B cell (primary cell): ENCODE data around the gene WDR5B. TPM values are rescaled to one million over a fixed set of nuclear protein-coding genes. Genes with fewer than 3 reads are reported as not detected.
A peak's percentile ranks its signal among the peaks of the same experiment; 100 is the strongest.

Experiments
- ATAC-seq: fragments of 200-7000 bp; cut with Tn5 transposase; one replicate; pipeline ENCODE4 v1.10.0; 2021; ENCODE audit warnings: low read depth, mild to moderate bottlenecking, moderate number of reproducible peaks, moderate library complexity
- CTCF ChIA-PET: fragments of 350-600 bp; sonication (Branson Sonifier 250); formaldehyde crosslinking; loops from one replicate; lab custom pipeline; 2021; ENCODE audit warnings: antibody characterized with exemption, inconsistent platforms; lab: Charles Lee
- POLR2A ChIA-PET: fragments of 350-600 bp; sonication (Branson Sonifier 250); formaldehyde crosslinking; loops from one replicate; lab custom pipeline; 2021; ENCODE audit warnings: antibody characterized with exemption; lab: Charles Lee
- DNase-seq: peaks from one replicate; pipeline ENCODE4 v3.0.0; 2013
- H2AFZ ChIP-seq: 2 replicates; pipeline ENCODE4 v1.6.1; 2012; ENCODE audit warnings: mild to moderate bottlenecking, low read depth, low read length; ENCODE audit not compliant: insufficient read depth, poor library complexity, severe bottlenecking
- H3K27ac ChIP-seq, 2 donors: 1 replicate in 1 of 2; 2 replicates in 1 of 2; pipeline ENCODE4 v1.5.1; 2012 to 2013; ENCODE audit warnings: low read length in 2 of 2, mild to moderate bottlenecking in 2 of 2, moderate library complexity in 1 of 2
- H3K27me3 ChIP-seq, 4 experiments: fragments of 200-600 bp in 1 of 4; sonication (generic) in 1 of 4; replicated peaks in 1 of 4; 1 replicate in 2 of 4; 2 replicates in 2 of 4; pipeline versions ENCODE4 v1.6.1 to v1.7.0; 2013 to 2016; ENCODE audit warnings: low read length in 3 of 4, mild to moderate bottlenecking in 2 of 4, mixed read lengths in 1 of 4, moderate library complexity in 1 of 4; ENCODE audit not compliant: insufficient read depth in 4 of 4, control insufficient read depth in 3 of 4; ENCODE audit errors: control extremely low read depth in 1 of 4
- H3K36me3 ChIP-seq, 2 experiments: replicated peaks in 1 of 2; 1 replicate in 1 of 2; 2 replicates in 1 of 2; pipeline versions ENCODE4 v1.6.1 to v1.7.1; 2013; ENCODE audit warnings: low read length in 1 of 2; ENCODE audit not compliant: insufficient read depth in 2 of 2, control insufficient read depth in 1 of 2; ENCODE audit errors: control extremely low read depth in 1 of 2, extremely low read depth in 1 of 2
- H3K4me1 ChIP-seq, 2 donors: fragments of 200-600 bp in 1 of 2; sonication (generic) in 1 of 2; 1 replicate in 1 of 2; 2 replicates in 1 of 2; pipeline versions ENCODE4 v1.5.1 to v1.6.1; 2013 to 2017; ENCODE audit warnings: low read length in 2 of 2; ENCODE audit not compliant: control insufficient read depth in 2 of 2, insufficient read depth in 2 of 2
- H3K4me2 ChIP-seq: replicated peaks from 2 replicates; pipeline ENCODE3; 2012; ENCODE audit warnings: mild to moderate bottlenecking, low read depth, low read length; ENCODE audit not compliant: poor library complexity, severe bottlenecking
- H3K4me3 ChIP-seq, 5 experiments: fragments of 200-600 bp in 1 of 5; sonication (generic) in 1 of 5; 1 replicate in 3 of 5; 2 replicates in 2 of 5; pipeline versions ENCODE4 v1.5.1 to v1.7.0; 2011 to 2016; ENCODE audit warnings: low read length in 4 of 5, mild to moderate bottlenecking in 4 of 5, low read depth in 2 of 5, control low read depth in 1 of 5, moderate library complexity in 1 of 5; ENCODE audit not compliant: insufficient read depth in 1 of 5; ENCODE audit errors: control extremely low read depth in 1 of 5, extremely low read depth in 1 of 5
- H3K79me2 ChIP-seq: fragments of 200-600 bp; sonication (generic); one replicate; pipeline ENCODE4 v1.6.0; 2016; ENCODE audit warnings: low read length; ENCODE audit not compliant: control insufficient read depth, insufficient read depth
- H3K9ac ChIP-seq: fragments of 200-600 bp; sonication (generic); 2 replicates; pipeline ENCODE4 v1.6.1; 2017; ENCODE audit warnings: mild to moderate bottlenecking, low read length, moderate library complexity
- H3K9me3 ChIP-seq, 3 donors: one replicate each; pipeline versions ENCODE4 v1.6.1 to v1.7.1; 2013; ENCODE audit warnings: low read length in 2 of 3; ENCODE audit not compliant: control insufficient read depth in 2 of 3, insufficient read depth in 1 of 3; ENCODE audit errors: control extremely low read depth in 1 of 3
- H4K20me1 ChIP-seq: 2 replicates; pipeline ENCODE4 v1.6.0; 2012; ENCODE audit warnings: mild to moderate bottlenecking, low read length; ENCODE audit not compliant: insufficient read depth, control insufficient read depth, poor library complexity, severe bottlenecking
- H3K27ac Mint-ChIP-seq: one replicate; pipeline ENCODE4 v1.8.0; 2021; ENCODE audit warnings: mixed read lengths
- H3K27me3 Mint-ChIP-seq: one replicate; pipeline ENCODE4 v1.8.0; 2021; ENCODE audit warnings: mixed read lengths
- H3K4me1 Mint-ChIP-seq: one replicate; pipeline ENCODE4 v1.8.0; 2021; ENCODE audit warnings: mixed read lengths
- H3K4me3 Mint-ChIP-seq: one replicate; pipeline ENCODE4 v1.8.0; 2021; ENCODE audit warnings: mixed read lengths
- H3K9me3 Mint-ChIP-seq: one replicate; pipeline ENCODE4 v1.8.0; 2022; ENCODE audit warnings: mixed read lengths; ENCODE audit not compliant: insufficient read depth
- EZH2 ChIP-seq: IDR thresholded peaks from 2 replicates; pipeline ENCODE4 v1.6.1; 2012; ENCODE audit warnings: borderline replicate concordance, low read depth, mild to moderate bottlenecking, moderate library complexity, low read length; ENCODE audit not compliant: insufficient read depth, poor library complexity, severe bottlenecking
- WGBS: methylation state at CpG from one replicate; pipeline ENCODE4 v1.1.5; 2013; ENCODE audit warnings: missing lambda C conversion rate; ENCODE audit not compliant: insufficient coverage; 5-methylcytosine and 5-hydroxymethylcytosine counted together
- intact Hi-C: fragments of 100-400 bp; cut with micrococcal nuclease; formaldehyde crosslinking; loops from one replicate; pipeline ENCODE4 v1.10.0; 2022
- polyA plus RNA-seq: library from polyadenylated mRNA; depleted of rRNA; stranded (reverse); fragments of >200 nt; gene quantifications from 2 replicates; pipeline ENCODE4 v1.2.3, GENCODE V29; 2012
- total RNA-seq, 2 donors: library from RNA; stranded (reverse); fragments of 120-200 nt in 1 of 2; gene quantifications; 1 replicate in 1 of 2; 2 replicates in 1 of 2; pipeline versions ENCODE4 v1.2.3 to v1.2.4, GENCODE V29; 2013 to 2022
- TF ChIP-seq, protein P1 (sequence below): fragments of 200-600 bp; IDR thresholded peaks from one replicate; pipeline ENCODE4 v1.8.0; 2022; ENCODE audit warnings: antibody characterized with exemption, mild to moderate bottlenecking

WDR5B gene
- total and polyA plus RNA-seq, 2 donors (not counting 1 experiment from before 2014, with no cell fraction given) = 3.5 to 11.6 TPM

DNA sequence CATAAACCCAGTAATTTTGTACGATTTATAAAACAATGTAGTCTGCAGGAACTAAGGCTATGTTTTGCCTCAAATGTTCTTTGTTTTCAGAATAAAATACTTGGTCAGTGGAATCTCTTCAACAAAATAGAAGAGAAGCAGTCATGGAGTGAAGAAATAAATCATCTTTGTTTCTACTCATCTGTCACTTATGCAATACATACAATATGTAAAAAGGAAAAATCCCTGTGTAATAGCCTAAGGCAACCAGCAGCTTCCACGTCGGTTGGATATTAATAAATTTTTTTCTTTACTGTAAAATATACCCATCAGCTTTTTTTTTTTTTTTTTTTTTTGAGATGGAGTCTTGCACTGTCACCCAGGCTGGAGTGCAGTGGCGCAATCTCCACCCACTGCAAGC is 5.2 kb upstream of the WDR5B start:
- H3K27me3 ChIP-seq = no peaks in the 10 kb centered on the region
- ChIA-PET CTCF (no interaction called here), POLR2A (no interaction called here)
- DNase-seq (no peak), ATAC-seq (no peak)
- H3K9me3 ChIP-seq = no peaks in the 10 kb centered on the region
- peaks cover 7 to 28% of the 10 kb centered on the region in 2 experiments for H3K36me3 ChIP-seq
- H2AFZ ChIP-seq = no peak overlapping the region
- Mint-ChIP-seq H3K9me3 (no peaks in the 10 kb centered on the region), H3K4me1 (peaks cover 23% of the 10 kb centered on the region), H3K27me3 (no peaks in the 10 kb centered on the region), H3K4me3 (no peak overlapping the region), H3K27ac (no peak overlapping the region)
- 100% methylated on average over 1 of the region's 4 CpGs for whole genome bisulfite sequencing
- peaks cover 35% of the 10 kb centered on the region for H3K79me2 ChIP-seq
- no peaks in the 10 kb centered on the region for H4K20me1 ChIP-seq
- peaks cover 8% of the 10 kb centered on the region in 2 donors for H3K4me1 ChIP-seq
- H3K27ac ChIP-seq = no peak overlapping the region
- intact Hi-C loops = no loop called here
- no peak overlapping the region for H3K4me2 ChIP-seq
- TF ChIP-seq, protein P1, sequence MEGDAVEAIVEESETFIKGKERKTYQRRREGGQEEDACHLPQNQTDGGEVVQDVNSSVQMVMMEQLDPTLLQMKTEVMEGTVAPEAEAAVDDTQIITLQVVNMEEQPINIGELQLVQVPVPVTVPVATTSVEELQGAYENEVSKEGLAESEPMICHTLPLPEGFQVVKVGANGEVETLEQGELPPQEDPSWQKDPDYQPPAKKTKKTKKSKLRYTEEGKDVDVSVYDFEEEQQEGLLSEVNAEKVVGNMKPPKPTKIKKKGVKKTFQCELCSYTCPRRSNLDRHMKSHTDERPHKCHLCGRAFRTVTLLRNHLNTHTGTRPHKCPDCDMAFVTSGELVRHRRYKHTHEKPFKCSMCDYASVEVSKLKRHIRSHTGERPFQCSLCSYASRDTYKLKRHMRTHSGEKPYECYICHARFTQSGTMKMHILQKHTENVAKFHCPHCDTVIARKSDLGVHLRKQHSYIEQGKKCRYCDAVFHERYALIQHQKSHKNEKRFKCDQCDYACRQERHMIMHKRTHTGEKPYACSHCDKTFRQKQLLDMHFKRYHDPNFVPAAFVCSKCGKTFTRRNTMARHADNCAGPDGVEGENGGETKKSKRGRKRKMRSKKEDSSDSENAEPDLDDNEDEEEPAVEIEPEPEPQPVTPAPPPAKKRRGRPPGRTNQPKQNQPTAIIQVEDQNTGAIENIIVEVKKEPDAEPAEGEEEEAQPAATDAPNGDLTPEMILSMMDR = no peak
- no peak for TF ChIP-seq EZH2
- no peak overlapping the region for H3K9ac ChIP-seq
- H3K4me3 ChIP-seq = no peak overlapping the region

- H3K9ac ChIP-seq = peak overlapping the region; percentile 93
- Mint-ChIP-seq H3K9me3 (no peaks in the 10 kb centered on the region), H3K4me1 (peaks cover 54% of the 10 kb centered on the region), H3K27ac (peak overlapping the region; percentile 100), H3K27me3 (no peaks in the 10 kb centered on the region), H3K4me3 (peak overlapping the region; percentile 100)
- H3K36me3 ChIP-seq = peaks cover 0 to 11% of the 10 kb centered on the region in 2 experiments
- peaks cover 56% of the 10 kb centered on the region for H3K79me2 ChIP-seq
- peak overlapping the region; percentile 87 to 97 for H3K27ac ChIP-seq
- no peaks in the 10 kb centered on the region for H3K9me3 ChIP-seq
- WGBS = 66% methylated on average over 13 of the region's 14 CpGs
- H3K4me3 ChIP-seq = peak overlapping the region; percentile 74 to 98 (median 83)
- no peaks in the 10 kb centered on the region for H4K20me1 ChIP-seq
- DNase-seq (peak; percentile 27), ATAC-seq (no peak)
- peak overlapping the region; percentile 72 for H3K4me2 ChIP-seq
- peak overlapping the region; percentile 73 for H2AFZ ChIP-seq
- H3K4me1 ChIP-seq = peaks cover 20 to 25% of the 10 kb centered on the region in 2 donors
- H3K27me3 ChIP-seq = no peaks in the 10 kb centered on the region
- ChIA-PET CTCF (interaction anchor here (0.7 to 3.1 kb wide), 5 partner anchors 24 to 263 kb away, joined by 3 to 20 read pairs (median 5); partner anchors contain the start of genes FAM162A, KPNA1 and MIX23), POLR2A (interaction anchor here (0.7 to 2.2 kb wide), 5 partner anchors 15 to 377 kb away, joined by 4 to 25 read pairs (median 7); partner anchors contain the start of genes FAM162A, HSPBAP1, KPNA1 and MIX23)
- intact Hi-C loops = loop anchor here (1.0 to 5.0 kb wide), 9 partner anchors 33 to 785 kb away; partner anchors contain the start of genes EAF2, FAM162A, GOLGB1 and HCLS1
- TF ChIP-seq, protein P1 = no peak
- TF ChIP-seq EZH2 = no peak
Observed at GRCh38 chr3:122416966-122417365, 1.1 kb upstream of the WDR5B start.
